Measurements from ENCODE around the gene AQP12B.

DNA sequence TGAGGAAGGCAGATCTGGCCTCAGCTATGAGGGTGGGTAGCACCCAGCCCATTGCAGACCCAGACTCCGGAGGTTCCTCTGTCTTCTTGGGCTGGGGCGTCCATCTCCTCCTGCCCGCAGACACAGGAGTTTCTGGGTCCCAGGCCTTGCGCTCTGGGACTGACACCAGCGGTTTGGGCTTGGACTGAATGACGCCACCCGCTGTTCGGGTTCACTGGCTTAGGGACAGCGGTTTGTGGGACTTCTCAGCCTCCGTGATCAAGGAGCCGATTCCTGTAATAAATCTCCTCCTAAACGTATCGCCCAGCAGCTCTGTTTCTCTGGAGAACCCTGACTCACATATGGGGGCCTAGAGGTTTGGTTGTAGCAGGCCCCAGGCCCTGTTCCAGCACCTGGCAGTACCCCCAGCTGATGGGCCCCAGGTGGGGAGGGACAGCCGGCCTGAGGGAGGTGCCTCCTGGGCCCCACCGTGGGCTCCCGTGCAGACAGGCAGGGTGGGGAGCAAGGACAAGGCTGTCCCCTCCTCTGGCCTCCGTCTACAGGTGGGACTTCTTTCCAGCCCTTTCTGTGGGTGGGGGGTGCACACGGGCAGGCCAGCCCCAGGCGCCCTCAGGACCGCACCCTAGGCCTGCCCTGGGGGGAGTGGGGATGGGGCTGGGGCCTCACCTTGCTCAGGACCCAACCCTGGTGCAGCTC lies 4.5 kb upstream of the AQP12B start:
- TF ChIP-seq EZH2phosphoT487 (IDR thresholded peaks at IDR 0.05; ENCODE audit: insufficient read depth, low read depth) (no peak), EZH2 (IDR thresholded peaks at IDR 0.05; ENCODE audit: insufficient read depth, poor library complexity, severe bottlenecking) (no peak)

Data from GM23248 (cell line).